Hepatocyte (in vitro differentiated cells): Measurements from ENCODE around the gene ZBTB7C. TPM values are rescaled to one million over a fixed set of nuclear protein-coding genes. Genes with fewer than 3 reads are reported as not detected.

ENCODE experiments used
- DNase-seq: peaks from one replicate; pipeline ENCODE4 v3.0.0-alpha.2; 2016; ENCODE audit warnings: low spot score
- H2AFZ ChIP-seq: fragments of 200-600 bp; sonication (generic); 2 replicates; pipeline ENCODE4 v1.6.0; 2016; ENCODE audit warnings: antibody characterized with exemption, mild to moderate bottlenecking
- H3K27ac ChIP-seq: fragments of 200-600 bp; sonication (generic); 2 replicates; pipeline ENCODE4 v1.5.1; 2016; ENCODE audit warnings: mild to moderate bottlenecking
- H3K27me3 ChIP-seq: fragments of 200-600 bp; sonication (generic); 2 replicates; pipeline ENCODE4 v1.6.1; 2016
- H3K36me3 ChIP-seq: fragments of 200-600 bp; sonication (generic); replicated peaks from 2 replicates; pipeline ENCODE4 v1.5.1; 2016; ENCODE audit warnings: low read depth; ENCODE audit not compliant: insufficient read depth
- H3K4me1 ChIP-seq: fragments of 200-600 bp; sonication (generic); 2 replicates; pipeline ENCODE4 v1.5.1; 2016; ENCODE audit warnings: mild to moderate bottlenecking, moderate library complexity; ENCODE audit not compliant: insufficient read depth
- H3K4me2 ChIP-seq: fragments of 200-600 bp; sonication (generic); 2 replicates; pipeline ENCODE4 v1.6.0; 2016
- H3K4me3 ChIP-seq: fragments of 200-600 bp; sonication (generic); 2 replicates; pipeline ENCODE4 v1.5.1; 2016; ENCODE audit warnings: mild to moderate bottlenecking
- H3K79me2 ChIP-seq: fragments of 200-600 bp; sonication (generic); 2 replicates; pipeline ENCODE4 v1.6.0; 2017; ENCODE audit warnings: mild to moderate bottlenecking
- H3K9me2 ChIP-seq: fragments of 200-600 bp; sonication (generic); replicated peaks from 2 replicates; pipeline ENCODE4 v1.6.0; 2017; ENCODE audit warnings: mild to moderate bottlenecking; ENCODE audit not compliant: insufficient read depth
- H3K9me3 ChIP-seq: fragments of 200-600 bp; sonication (generic); 2 replicates; pipeline ENCODE4 v1.5.1; 2016; ENCODE audit warnings: low read depth, mild to moderate bottlenecking
- H4K20me1 ChIP-seq: fragments of 200-600 bp; sonication (generic); 2 replicates; pipeline ENCODE4 v1.6.0; 2016; ENCODE audit warnings: mild to moderate bottlenecking; ENCODE audit not compliant: insufficient read depth, poor library complexity, severe bottlenecking
- EZH2 ChIP-seq: fragments of 200-600 bp; sonication (generic); IDR thresholded peaks from 2 replicates; pipeline ENCODE4 v1.6.1; 2016; ENCODE audit warnings: antibody characterized with exemption, mild to moderate bottlenecking, borderline replicate concordance
- EZH2phosphoT487 ChIP-seq: fragments of 200-600 bp; sonication (generic); IDR thresholded peaks from one replicate; pipeline ENCODE4 v1.6.1; 2018; ENCODE audit warnings: antibody characterized with exemption, mild to moderate bottlenecking, low read depth, moderate library complexity; ENCODE audit not compliant: unreplicated experiment, severe bottlenecking
- WGBS: methylation state at CpG from one replicate; pipeline ENCODE4 v1.1.6; 2016; ENCODE audit warnings: low lambda C conversion rate; ENCODE audit errors: missing lambda C conversion rate; 5-methylcytosine and 5-hydroxymethylcytosine counted together
- polyA plus RNA-seq: library from polyadenylated mRNA; unstranded; fragments of >200 nt; fragmentation: Nextera tagmentation; extraction: Ambion mirVana; gene quantifications from 2 replicates; pipeline ENCODE4 v1.2.1, GENCODE V29; 2016
- total RNA-seq: library from RNA; depleted of rRNA; stranded (reverse); fragments of >200 nt; gene quantifications from 2 replicates; pipeline ENCODE4 v1.2.3, GENCODE V29; 2014
- TF ChIP-seq, protein P1 (sequence below): fragments of 200-600 bp; sonication (generic); IDR thresholded peaks from 2 replicates; pipeline ENCODE4 v1.5.1; 2016; ENCODE audit warnings: antibody characterized with exemption, mild to moderate bottlenecking; ENCODE audit not compliant: poor library complexity

ZBTB7C gene
- total and polyA plus RNA-seq, 2 experiments from 2014 or later = 0.70 to 1.0 TPM

DNA sequence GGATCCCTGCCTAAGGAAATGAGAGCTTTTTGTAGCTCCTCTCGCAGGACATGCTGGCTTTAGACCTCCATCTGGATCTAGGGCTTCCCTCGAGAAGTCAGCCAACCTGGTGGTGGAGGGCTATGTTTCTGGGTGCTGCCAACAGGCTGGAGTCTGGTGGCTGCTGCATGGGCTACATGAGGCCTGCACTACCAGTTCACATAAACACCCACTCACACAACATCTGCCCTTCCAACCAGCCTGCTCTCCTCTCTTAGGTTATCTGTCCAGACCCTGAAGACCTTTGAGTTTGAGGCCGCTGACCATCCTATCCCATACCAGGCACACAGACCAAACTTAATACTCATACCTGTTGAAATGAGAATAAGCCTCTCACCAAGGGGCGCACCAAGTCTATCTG lies 427.4 kb downstream of the ZBTB7C start:
- Histone ChIP-seq H3K4me3 (no peak overlapping the region), H3K27me3 (no peaks in the 10 kb centered on the region), H3K4me2 (no peak overlapping the region), H3K36me3 (no peaks in the 10 kb centered on the region), H2AFZ (no peak overlapping the region), H3K79me2 (no peaks in the 10 kb centered on the region), H4K20me1 (no peaks in the 10 kb centered on the region), H3K4me1 (no peaks in the 10 kb centered on the region), H3K27ac (no peak overlapping the region), H3K9me2 (no peaks in the 10 kb centered on the region), H3K9me3 (no peaks in the 10 kb centered on the region)
- WGBS = 90% methylated on average over 4 of the region's 4 CpGs
- DNase-seq = no peak
- TF ChIP-seq EZH2phosphoT487 = no peak
- TF ChIP-seq, protein P1, sequence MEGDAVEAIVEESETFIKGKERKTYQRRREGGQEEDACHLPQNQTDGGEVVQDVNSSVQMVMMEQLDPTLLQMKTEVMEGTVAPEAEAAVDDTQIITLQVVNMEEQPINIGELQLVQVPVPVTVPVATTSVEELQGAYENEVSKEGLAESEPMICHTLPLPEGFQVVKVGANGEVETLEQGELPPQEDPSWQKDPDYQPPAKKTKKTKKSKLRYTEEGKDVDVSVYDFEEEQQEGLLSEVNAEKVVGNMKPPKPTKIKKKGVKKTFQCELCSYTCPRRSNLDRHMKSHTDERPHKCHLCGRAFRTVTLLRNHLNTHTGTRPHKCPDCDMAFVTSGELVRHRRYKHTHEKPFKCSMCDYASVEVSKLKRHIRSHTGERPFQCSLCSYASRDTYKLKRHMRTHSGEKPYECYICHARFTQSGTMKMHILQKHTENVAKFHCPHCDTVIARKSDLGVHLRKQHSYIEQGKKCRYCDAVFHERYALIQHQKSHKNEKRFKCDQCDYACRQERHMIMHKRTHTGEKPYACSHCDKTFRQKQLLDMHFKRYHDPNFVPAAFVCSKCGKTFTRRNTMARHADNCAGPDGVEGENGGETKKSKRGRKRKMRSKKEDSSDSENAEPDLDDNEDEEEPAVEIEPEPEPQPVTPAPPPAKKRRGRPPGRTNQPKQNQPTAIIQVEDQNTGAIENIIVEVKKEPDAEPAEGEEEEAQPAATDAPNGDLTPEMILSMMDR = no peak
- TF ChIP-seq EZH2 = no peak

DNA sequence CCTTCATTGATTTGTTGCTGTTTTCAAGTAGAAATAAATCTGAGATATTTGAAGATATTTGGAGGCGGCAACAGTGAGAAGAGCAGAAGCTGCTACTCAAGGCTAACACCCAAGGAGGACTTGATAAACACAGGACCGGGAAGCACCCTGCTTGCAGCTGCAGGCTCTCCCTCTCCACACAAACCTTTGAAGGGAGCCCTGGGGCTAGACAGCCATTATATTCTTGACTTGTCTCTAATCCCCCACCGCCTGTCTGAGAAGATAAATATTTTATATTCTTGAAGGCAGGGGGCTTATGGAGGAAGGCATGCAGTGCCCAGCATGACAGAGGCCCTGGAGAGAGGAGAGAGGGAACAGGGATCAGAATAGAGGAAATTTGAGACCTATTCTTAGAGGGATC lies 427.9 kb downstream of the ZBTB7C start:
- Histone ChIP-seq H3K27me3 (no peaks in the 10 kb centered on the region), H3K4me2 (no peak overlapping the region), H3K79me2 (no peaks in the 10 kb centered on the region), H3K4me3 (no peak overlapping the region), H3K4me1 (no peaks in the 10 kb centered on the region), H3K27ac (no peak overlapping the region), H2AFZ (no peak overlapping the region), H4K20me1 (no peaks in the 10 kb centered on the region), H3K36me3 (no peaks in the 10 kb centered on the region), H3K9me3 (no peaks in the 10 kb centered on the region), H3K9me2 (no peaks in the 10 kb centered on the region)
- WGBS = 39% methylated on average over 3 of the region's 3 CpGs
- TF ChIP-seq EZH2phosphoT487 (no peak), EZH2 (no peak)
- TF ChIP-seq, protein P1 = no peak
- DNase-seq = no peak

DNA sequence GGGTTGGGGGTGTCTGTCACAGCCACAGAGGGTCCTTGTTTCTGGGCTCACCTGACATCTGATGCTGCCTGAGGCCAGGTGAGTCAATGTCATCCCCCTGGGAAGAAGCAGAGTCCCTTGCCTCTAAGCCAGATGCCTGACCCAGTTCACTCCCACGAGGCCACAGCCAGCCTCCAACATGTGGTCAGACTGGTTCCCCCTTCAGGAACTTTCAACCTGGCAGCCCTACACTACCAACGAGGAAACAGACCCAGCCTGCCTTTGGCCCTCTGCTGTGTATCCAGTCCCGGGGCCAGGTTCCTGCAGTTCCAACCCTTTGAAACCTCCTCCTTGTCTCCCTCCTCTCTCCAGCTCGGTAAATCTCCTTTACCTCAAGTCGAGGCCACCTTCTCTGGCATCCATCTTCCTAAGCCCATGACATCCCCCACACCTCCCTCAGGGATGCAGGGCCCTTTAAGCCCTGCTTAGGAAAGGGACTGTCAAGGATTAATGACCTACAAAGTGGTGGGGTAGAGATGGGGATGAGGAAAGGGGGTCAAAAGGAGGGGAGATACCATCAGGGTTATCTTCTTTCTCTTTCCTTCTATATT lies 429.5 kb downstream of the ZBTB7C start:
- no peak overlapping the region for H3K4me3 ChIP-seq
- no peaks in the 10 kb centered on the region for H3K4me1 ChIP-seq
- 42% methylated on average over 4 of the region's 5 CpGs for WGBS
- H3K9me3 ChIP-seq = no peaks in the 10 kb centered on the region
- no peak overlapping the region for H3K27ac ChIP-seq
- TF ChIP-seq, protein P1 = no peak
- no peak for TF ChIP-seq EZH2phosphoT487
- TF ChIP-seq EZH2 = no peak
- no peaks in the 10 kb centered on the region for H3K79me2 ChIP-seq
- H3K9me2 ChIP-seq = no peaks in the 10 kb centered on the region
- H4K20me1 ChIP-seq = no peaks in the 10 kb centered on the region
- no peaks in the 10 kb centered on the region for H3K27me3 ChIP-seq
- no peak overlapping the region for H3K4me2 ChIP-seq
- H3K36me3 ChIP-seq = no peaks in the 10 kb centered on the region
- no peak overlapping the region for H2AFZ ChIP-seq
- no peak for DNase-seq

DNA sequence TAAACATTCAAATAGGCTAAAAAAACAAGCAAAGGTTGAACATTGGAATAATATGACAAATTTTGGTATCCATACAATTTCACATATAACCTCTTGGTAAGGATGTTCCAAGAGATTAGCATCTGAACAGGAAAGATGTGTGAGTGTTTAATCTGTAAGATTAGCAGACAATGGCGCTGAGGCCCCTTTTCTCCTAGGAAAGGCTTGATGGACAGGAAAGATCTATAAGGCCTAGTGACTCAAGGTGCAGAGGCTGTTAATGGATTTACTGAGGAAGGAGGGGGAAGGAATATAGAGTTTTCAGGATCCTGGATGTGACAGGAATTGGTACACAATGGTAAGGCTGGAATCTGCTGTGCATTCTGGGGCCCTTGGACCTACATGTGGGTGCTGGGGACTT lies 430.6 kb downstream of the ZBTB7C start:
- Histone ChIP-seq H3K36me3 (no peaks in the 10 kb centered on the region), H3K27me3 (no peaks in the 10 kb centered on the region), H3K27ac (no peak overlapping the region), H4K20me1 (no peaks in the 10 kb centered on the region), H3K9me3 (no peaks in the 10 kb centered on the region), H3K4me1 (no peaks in the 10 kb centered on the region), H3K9me2 (no peaks in the 10 kb centered on the region), H3K4me2 (no peak overlapping the region), H2AFZ (no peak overlapping the region), H3K4me3 (no peak overlapping the region), H3K79me2 (no peaks in the 10 kb centered on the region)
- WGBS = 42% methylated on average over 1 of the region's 1 CpG
- no peak for DNase-seq
- no peak for TF ChIP-seq EZH2phosphoT487
- no peak for TF ChIP-seq EZH2
- TF ChIP-seq, protein P1 = no peak
